EL (cell line): Measurements from ENCODE around the gene HOXC10.

Experiments used
- DNase-seq: peaks from one replicate; pipeline ENCODE4 v3.0.0-alpha.2; 2016

Gene HOXC10

DNA sequence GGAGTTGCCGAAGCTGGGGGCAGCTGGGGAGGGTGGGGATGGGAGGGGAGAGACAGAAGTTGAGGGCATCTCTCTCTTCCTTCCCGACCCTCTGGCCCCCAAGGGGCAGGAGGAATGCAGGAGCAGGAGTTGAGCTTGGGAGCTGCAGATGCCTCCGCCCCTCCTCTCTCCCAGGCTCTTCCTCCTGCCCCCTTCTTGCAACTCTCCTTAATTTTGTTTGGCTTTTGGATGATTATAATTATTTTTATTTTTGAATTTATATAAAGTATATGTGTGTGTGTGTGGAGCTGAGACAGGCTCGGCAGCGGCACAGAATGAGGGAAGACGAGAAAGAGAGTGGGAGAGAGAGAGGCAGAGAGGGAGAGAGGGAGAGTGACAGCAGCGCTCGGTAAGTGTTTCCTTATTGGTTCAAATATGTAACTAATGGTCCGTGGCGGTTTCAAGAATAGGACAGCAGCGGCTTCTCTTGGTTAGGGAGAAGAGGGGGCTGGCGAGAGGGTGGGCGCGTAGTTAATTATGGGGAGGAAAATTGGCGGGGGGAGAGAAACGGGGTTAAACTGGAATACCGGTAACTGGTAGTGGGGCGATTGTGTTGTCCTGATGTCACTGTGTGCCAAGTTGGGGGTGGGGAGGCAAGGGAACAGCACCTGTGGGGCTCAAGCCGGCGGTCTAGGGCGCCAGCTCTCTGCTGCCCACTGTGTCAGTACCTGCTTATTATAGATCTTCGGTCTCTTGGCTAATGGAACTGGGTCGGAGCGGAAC is 32.3 kb downstream of the HOXC10 start:
- DNase-seq, result peak; percentile 59

GRCh38 chr12:54017878-54018467 is 33.0 kb downstream of the HOXC10 start:
- DNase-seq, result peak; percentile 92

- DNase-seq, result no peak
Measured at GRCh38 chr12:54018468-54018984, 33.6 kb downstream of the HOXC10 start.

GRCh38 chr12:54019091-54019811 is 34.3 kb downstream of the HOXC10 start:
- DNase-seq, result no peak

GRCh38 chr12:54019924-54020590 is 35.1 kb downstream of the HOXC10 start:
- peak; percentile 38 for DNase-seq

DNA sequence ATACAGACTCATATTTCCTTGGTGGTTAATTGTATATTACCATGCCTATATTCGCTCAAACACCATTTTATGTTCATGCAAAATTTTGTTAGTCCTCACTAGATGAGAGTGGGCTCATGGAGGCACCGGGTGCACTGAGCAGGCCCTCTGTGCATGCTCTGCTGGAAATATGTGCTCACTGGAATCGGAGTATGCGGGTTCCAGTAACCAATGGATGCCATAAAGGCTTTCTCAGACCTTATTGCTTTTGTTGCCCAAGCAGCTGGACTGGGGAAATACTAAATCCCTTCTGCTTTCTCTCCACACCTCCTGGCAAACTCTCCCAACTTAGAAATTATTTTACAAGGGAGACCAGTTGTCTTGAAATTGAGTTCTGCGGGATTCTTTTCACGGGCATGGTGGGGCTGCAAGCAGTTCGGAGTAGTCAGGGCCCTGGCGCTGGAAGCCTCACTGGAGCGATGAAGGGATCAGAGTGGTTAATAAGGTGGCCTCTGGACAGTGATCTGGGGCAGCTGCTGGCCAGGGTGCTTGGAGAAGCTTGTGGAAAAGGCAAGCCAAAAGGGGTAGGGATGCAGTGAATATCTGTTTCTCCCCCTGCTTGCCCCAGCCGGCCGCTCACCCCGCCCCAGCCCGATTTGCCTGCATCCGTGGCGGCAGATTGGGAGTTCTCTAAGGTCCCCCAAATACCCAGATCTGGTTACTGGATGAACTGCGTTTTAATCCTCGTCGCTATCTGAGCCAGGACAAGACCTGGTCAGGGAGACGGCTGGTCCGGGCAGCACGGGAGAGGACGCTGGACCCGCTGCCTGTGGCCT is 35.9 kb downstream of the HOXC10 start:
- DNase-seq, result no peak

- DNase-seq, result no peak
Measured at GRCh38 chr12:54021432-54022013, 36.6 kb downstream of the HOXC10 start.

GRCh38 chr12:54022960-54023884 is 38.3 kb downstream of the HOXC10 start:
- no peak for DNase-seq

DNA sequence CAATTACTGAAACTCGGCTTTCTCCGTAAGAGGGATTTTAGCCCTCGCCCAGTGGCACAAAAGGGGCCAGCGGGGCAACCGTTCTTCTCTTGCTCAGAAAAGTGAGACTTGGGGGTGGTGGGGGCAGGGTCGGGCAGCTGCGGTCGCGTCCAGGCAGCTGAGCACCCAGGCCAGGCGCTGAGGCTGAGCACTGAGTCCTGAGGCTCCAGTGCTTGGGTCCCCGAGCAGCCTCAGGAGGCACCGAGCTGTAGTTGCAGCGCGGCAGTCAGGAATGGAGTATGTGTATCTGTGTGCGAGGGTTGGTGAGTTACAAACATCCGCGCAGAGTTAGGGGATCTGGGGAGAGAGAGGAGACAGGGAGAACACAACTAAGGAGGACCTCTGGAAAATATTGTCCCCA is 39.2 kb downstream of the HOXC10 start:
- DNase-seq, result no peak

DNA sequence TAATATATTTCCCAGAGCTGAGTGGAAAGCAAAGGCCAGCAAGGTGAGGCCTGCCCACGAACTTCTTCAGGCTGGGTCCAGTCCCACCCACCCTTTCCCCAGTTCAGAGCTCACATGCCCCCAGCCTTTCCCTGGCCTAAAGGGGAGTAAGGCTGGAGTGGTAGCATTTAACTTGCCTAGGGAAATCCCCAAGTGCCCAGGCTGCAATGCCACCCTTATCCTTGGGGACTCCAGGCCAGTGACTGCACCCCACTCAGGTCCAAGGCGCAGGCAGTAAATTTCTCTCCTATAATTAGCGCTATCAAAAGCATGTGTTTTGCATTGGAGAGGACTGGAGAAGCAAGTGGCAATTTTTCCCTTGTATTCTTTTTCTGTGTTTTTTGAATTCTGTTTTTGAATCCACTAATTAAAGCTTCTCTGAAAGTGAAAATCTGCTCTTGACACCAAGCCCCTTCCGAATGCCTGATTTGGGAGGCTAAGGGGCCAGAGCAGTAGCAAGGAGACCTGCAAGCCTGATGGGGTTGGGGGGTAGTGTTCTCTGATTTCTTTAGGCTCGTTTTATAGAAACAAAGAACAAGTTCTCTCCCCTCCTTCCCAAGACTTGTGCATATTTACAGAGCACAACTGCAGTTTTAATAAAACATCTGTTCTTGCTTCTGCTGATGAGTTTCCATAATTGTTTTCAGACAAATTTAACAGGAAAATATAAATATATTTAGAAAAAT is 39.8 kb downstream of the HOXC10 start:
- DNase-seq, result no peak

GRCh38 chr12:54025499-54026405 is 40.8 kb downstream of the HOXC10 start:
- DNase-seq, result no peak

- DNase-seq, result no peak
Measured at GRCh38 chr12:54026640-54027441, 41.9 kb downstream of the HOXC10 start.

DNA sequence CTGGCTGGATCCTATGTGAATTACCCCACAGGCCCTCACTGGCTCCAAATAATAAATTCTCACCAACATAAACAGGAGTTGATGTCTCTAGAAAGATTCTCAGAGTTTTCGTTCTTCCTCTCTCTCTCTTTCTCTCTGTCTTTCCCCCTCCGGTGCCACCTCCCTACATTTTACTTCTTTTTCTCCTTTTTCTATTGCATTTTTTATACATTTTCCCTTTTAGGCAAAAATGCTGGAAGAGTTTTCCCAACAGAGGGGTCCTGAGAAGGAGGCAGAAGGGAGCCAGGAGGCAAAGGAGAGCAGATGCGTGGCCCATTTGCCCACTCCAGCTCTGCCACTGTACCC is 42.5 kb downstream of the HOXC10 start:
- no peak for DNase-seq

- no peak for DNase-seq
Measured at GRCh38 chr12:54028314-54029201, 43.6 kb downstream of the HOXC10 start, which contains the start of gene HOXC6. TSS of gene HOXC6 (plus strand) at chr12:54028440. CDS start at chr12:54028522, 82 bp downstream.

- no peak for DNase-seq
Measured at GRCh38 chr12:54029529-54030441, 44.8 kb downstream of the HOXC10 start.

DNA sequence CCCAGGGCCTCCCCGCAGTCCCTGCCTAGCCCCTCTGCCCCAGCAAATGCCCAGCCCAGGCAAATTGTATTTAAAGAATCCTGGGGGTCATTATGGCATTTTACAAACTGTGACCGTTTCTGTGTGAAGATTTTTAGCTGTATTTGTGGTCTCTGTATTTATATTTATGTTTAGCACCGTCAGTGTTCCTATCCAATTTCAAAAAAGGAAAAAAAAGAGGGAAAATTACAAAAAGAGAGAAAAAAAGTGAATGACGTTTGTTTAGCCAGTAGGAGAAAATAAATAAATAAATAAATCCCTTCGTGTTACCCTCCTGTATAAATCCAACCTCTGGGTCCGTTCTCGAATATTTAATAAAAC is 45.5 kb downstream of the HOXC10 start:
- DNase-seq, result no peak
